ENCODE data around the gene CCDC71.

The CCDC71 gene

GRCh38 chr3:49165771-49166751, at the start of gene CCDC71:
TSS of gene CCDC71 (minus strand) at chr3:49166331. CDS start at chr3:49164208, 2,123 bp downstream.
- DNase-seq, result peak; percentile 37

GRCh38 chr3:49213998-49214397, 47.9 kb upstream of the CCDC71 start:
- no peak for DNase-seq

DNA sequence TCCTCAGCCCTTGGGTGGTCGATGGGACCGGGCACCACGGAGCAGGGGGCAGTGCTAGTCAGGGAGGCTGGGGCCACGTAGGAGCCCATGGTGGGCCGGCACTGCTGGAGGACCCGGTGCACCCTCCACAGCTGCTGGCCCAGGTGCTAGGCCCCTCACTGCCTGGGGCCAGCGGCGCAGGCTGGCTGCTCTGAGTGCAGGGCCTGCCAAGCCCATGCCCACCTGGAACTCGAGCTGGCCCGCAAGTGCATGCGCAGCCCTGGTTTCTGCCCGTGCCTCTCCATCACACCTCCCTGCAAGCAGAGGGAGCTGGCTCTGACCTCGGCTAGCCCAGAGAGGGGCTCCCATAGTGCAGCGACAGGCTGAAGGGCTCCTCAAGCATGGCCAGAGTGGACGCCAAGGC, 47.4 kb upstream of the CCDC71 start:
- DNase-seq, result no peak

- DNase-seq, result no peak
Observed at GRCh38 chr3:49199900-49200281, 33.8 kb upstream of the CCDC71 start.

DNA sequence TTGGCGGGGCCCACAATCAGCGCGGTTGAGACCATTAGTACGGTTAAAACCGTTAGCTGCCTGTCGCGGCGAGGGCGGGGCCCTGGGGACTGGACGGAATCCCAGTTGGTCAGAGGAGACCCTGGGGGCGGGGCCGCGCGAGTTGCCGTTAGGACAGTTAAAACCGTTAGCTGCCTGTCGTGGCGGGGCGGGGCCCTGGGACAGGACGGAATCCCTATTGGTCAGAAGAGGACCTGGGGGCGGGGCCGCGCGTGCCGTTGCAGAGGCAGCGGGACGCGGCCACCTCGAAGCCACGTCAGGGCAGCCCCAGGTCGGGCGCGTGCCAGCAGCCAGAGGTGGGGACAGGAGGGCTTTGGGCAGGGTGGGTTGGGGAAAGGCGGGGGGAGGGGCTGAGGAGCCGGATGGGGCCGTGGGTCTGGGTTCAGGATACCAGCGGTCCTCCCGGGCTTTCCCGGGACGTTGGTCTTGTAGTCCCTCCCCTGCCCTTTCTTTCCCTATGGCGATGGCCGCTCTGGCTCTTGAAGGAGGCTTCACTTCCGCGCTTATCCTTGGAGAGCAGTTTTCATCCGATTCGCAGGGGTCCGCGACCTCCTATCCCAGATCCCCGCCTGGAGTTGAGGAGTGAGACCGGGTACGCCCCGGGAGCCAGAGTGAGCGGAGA, 33.2 kb upstream of the CCDC71 start:
- DNase-seq, result peak; percentile 97

- no peak for DNase-seq
Observed at GRCh38 chr3:49198611-49199230, 32.6 kb upstream of the CCDC71 start.

- DNase-seq, result no peak
Observed at GRCh38 chr3:49198161-49198560, 32.0 kb upstream of the CCDC71 start.

- no peak for DNase-seq
Observed at GRCh38 chr3:49191741-49192140, 25.6 kb upstream of the CCDC71 start.

GRCh38 chr3:49183873-49184272, 17.7 kb upstream of the CCDC71 start:
- no peak for DNase-seq

- no peak for DNase-seq
Observed at GRCh38 chr3:49182682-49183081, 16.6 kb upstream of the CCDC71 start.

- DNase-seq, result no peak
Observed at GRCh38 chr3:49181351-49181750, 15.2 kb upstream of the CCDC71 start.

- no peak for DNase-seq
Observed at GRCh38 chr3:49180116-49180515, 14.0 kb upstream of the CCDC71 start.

- no peak for DNase-seq
Observed at GRCh38 chr3:49177073-49177472, 10.9 kb upstream of the CCDC71 start.

DNA sequence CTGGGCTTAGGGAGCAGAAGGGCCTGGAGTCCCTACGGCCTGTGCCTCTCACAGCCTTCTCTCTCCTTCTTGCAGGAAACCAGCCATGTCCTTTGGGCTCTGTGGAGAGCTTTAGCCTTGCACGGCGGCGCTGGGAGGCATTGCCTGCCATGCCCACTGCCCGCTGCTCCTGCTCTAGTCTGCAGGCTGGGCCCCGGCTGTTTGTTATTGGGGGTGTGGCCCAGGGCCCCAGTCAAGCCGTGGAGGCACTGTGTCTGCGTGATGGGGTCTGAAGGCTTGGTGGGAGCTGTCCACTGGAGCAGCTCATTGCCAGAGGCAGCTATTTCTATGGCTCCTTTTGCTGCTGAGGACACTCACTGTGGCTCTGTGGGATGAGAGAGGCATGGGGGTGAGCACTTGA, 9.4 kb upstream of the CCDC71 start:
- DNase-seq, result no peak

DNA sequence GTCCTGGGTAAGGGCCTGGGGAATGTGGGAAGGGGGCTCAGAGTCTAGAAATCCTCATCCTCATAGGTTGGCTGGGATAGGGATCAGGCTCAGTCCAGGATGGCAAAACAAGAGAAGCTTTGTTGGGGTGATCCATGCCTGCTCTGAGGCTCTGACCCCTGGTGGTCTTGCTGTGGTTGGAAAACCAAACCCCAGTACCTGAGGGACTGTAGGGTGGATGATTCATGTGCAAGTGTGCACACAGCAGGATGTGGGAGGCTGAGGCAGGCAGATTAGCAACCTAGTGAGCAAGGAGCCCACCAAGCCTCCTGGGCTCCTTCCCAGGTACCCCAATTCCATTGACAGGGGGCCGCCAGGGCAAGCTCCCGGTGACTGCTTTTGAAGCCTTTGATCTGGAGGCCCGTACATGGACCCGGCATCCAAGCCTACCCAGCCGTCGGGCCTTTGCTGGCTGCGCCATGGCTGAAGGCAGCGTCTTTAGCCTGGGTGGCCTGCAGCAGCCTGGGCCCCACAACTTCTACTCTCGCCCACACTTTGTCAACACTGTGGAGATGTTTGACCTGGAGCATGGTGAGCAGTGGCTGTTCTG, 8.4 kb upstream of the CCDC71 start:
- DNase-seq, result no peak

GRCh38 chr3:49173792-49174170, 7.7 kb upstream of the CCDC71 start:
- DNase-seq, result no peak

DNA sequence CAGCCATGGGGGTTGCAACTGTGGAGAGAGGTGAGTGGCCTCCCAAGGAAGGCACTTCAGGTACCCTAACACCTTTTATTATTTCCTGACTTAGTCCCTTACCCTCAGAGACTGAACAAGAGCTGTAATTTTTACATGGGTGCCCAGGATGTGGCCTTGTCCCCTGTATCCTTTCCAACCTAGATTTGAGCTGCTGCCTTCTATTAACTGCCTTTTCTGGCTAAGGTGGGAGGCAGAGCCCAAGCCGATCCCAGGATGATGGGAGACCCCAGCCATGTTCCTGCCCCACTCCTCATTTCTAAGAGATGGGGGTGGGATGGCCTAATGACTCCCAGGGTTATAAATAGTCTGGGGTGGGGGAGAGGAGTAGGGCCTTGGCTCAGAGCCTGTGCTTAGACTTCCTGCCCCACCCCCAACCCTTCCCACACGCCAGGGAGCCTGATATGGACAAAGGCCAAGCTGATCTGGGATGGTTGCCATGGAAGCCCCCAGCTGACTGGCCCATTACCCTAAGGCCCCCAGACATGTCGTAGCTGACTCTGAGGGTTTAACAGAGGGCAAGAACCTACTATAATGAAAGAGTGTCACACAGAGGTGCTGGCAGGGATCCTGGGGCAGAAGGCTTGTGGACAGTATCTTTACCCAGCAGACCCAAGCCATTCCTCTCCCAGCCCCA, 7.1 kb upstream of the CCDC71 start:
- no peak for DNase-seq

DNA sequence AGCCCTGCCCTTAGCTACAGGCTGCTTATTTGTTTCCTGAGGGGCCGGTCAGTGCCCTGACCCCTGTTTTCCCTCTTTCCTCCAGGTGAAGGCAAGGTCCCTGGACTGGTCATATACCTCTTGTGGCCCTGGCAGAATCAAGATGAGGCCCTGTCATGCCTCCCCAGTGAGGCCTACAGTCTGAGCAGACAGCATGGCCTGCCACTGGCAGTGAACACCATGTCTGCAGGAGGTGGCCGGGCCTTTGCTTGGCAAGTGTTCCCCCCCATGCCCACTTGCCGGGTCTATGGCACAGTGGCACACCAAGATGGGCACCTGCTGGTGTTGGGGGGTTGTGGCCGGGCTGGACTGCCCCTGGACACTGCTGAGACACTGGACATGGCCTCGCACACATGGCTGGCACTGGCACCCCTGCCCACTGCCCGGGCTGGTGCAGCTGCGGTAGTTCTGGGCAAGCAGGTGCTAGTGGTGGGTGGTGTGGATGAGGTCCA, 6.5 kb upstream of the CCDC71 start:
- no peak for DNase-seq

GRCh38 chr3:49171775-49172500, 5.8 kb upstream of the CCDC71 start:
- no peak for DNase-seq

GRCh38 chr3:49171119-49171774, 5.1 kb upstream of the CCDC71 start, which contains the start of gene KLHDC8B:
TSS of gene KLHDC8B (plus strand) at chr3:49171598. CDS start at chr3:49172770, 1,172 bp downstream.
- peak; percentile 83 for DNase-seq

GRCh38 chr3:49170744-49171118, 4.6 kb upstream of the CCDC71 start:
- no peak for DNase-seq

Measured in T1000 (cell line).